NCI-H2227 treated with DMSO at 0.1 percent for 48 hours (cell line): ENCODE results near the gene PGLYRP2.
"Not testable (repeated sequence)": the region's sequence is repeated elsewhere in the genome, so short reads cannot be mapped to it uniquely, and the experiment has no call there.

ENCODE experiments used
- DNase-seq: peaks from one replicate; lab custom pipeline; 2025; lab: John Stamatoyannopoulos, UW

PGLYRP2 gene

DNA sequence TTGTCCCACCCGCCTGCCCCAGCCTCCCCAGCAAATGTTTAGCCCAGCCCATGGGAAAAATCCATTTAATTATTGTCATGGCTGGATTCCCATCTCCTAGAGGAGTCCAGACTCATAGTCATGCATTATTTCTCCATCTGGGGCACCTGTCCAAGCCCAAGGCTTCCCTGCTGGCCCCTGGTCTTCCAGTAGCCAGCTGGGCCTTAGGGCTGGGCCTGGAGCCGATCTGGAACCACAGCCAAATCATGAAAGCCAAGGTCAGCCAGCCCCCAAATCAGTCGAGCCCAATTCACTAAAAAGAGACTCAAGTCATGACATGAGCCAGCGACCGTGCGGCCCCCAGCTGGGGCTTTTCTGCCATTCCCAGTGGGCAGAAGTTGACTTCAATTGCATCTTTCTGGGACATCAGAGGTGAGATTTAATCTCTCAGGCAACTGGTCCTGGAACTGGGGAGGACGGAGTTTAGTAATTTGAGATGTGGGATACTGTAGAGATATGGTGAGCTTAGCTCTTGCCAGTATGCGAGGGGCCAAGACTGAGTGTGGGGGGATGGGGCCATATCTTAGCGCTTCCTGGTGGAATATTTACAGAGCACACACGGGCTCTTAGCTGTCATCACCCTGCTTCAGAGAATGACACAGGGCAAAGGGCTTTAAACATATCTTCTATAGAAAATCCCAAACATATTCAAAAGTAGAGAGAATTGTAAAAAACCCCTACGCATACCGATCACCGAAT is 9.4 kb upstream of the PGLYRP2 start:
- no peak for DNase-seq

DNA sequence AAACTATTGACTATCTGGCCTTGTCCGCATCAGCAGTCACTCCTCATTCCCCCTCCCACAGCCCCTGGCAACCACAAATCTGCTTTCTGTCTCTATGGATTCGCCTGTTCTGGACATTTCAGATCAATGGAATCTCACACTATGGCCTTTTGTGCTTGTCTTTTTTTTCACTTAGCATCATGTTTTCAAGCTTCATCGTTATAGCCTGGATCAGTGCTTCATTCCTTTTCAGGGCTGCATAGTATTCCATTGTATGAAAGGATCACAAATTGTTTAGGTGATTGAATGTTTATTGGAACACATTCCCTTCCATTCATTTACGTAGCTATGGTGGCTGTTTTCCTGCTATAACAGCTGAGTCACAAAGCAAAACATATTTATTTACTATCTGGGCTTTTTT is 7.7 kb upstream of the PGLYRP2 start:
- DNase-seq = no peak

GRCh38 chr19:15485768-15486167 is 6.5 kb upstream of the PGLYRP2 start:
- not testable (repeated sequence) for DNase-seq

DNA sequence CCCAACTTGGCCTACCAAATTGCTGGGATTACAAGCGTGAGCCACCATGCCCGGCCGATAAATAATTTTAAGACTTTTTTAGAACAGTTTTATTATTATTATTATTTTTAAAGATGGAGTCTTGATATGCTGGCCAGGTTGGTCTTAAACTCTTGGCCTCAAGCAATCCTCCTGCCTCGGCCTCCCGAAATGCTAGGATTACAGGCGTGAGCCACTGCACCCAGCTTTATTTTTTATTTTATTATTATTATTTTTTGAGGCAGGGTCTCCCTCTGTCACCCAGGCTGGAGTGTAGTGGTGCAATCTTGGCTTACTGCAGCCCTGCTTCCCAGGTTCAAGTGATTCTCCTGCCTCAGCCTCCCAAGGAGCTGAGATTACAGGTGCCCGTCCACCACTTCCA is 1.7 kb upstream of the PGLYRP2 start:
- not testable (repeated sequence) for DNase-seq

- DNase-seq = no peak
These were observed 3.0 kb downstream of the PGLYRP2 start for GRCh38 chr19:15476325-15476724.

DNA sequence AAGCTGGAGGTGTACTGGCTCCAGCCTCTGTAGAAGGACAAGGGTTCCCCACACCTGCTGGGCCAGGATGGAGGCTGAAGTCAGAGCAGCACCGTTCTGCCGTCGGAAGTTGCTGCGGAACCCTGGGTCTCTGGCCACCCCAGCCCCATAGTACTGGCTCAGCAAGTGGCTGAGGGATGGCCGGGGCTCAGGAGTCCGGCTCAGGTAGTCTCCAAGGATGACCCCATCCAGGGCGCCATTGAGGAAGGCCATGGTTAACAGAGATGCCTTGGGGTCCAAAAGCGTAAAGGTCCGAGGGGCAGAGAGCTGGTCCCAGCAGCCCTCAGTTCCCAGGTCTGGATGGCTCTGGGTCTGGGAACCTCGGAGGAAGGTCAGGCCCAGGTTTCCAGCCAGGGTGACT is 3.7 kb downstream of the PGLYRP2 start:
- DNase-seq = no peak

DNA sequence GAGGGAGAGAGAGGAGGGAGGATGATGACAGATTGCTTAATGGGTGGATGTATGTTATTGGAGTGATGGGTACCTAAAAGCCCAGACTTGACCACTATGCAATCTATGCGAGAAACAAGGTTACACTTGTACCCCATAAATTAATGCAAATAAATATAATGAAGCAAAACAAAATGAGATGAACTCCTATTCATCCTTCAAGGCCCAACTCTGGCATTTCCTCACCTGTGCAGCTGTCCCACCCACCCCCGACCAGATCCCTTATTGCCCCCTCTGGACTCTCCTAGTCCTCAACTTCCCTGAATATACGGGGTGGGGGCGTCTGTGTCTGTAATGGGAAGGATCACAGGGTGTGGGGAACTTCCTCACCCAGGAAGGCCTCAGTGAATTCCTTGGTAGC is 4.1 kb downstream of the PGLYRP2 start:
- DNase-seq = no peak

GRCh38 chr19:15473821-15474220 is 5.5 kb downstream of the PGLYRP2 start:
- not testable (repeated sequence) for DNase-seq

DNA sequence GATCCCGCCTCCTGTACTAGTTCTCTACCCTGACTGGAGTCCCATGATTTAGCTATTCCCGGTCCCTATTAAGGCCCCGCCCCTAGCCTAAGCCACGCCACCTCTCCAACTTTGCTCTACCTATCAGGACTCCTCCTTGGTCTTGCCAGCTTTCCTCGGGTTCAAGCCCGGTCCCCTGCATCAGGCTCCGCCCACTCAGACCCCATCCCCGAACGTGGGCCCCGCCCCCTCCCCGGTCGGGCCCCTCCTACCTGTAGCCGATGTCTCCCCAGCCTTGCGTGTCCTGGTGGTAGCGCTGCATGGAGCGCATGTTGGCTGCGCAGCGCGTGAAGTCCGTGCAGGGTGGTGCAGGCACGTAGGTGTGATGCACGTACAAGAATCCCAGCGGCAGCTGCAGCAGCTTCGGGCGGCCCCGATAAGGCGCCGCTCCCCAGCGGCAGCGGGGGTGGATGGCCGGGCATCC is 7.6 kb downstream of the PGLYRP2 start:
- no peak for DNase-seq

DNA sequence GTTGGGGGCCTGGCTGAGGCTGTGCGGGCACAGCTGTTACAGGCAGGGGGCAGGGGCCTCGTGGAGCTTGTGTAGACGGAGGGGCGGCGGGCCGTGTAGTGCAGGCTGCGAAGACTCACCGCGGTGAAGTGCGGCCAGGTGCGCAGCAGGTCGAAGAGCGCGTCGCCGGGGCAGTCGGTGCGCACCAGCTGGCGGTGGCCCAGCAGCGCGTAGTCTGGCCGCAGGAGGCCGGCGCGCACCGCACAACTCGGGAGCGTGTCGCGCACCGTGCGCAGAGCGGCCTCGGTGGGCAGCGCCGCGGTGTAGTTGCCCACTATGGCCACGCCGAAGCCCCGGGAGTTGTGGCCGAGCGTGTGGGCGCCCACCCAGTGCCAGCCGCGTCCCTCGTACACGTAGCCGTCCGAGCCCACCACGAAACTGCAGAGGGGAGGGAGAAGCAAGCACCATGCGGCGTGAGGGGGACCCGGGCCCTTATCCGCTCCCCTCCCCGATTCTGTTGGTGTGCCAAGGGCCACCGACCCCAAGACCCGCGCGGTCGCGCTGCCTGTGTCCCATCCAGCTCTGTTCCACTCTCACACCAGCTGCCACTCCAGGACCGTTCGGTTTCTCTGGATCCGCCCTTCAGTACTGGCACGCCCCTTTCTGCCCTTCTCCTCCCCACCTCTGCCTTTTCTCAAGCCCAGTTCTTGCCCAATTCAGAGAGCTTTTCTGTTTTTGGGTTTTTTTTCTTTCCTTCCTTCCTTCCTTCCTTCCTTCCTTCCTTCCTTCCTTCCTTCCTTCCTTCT is 9.6 kb downstream of the PGLYRP2 start:
- DNase-seq = no peak

GRCh38 chr19:15468675-15469512 is 10.4 kb downstream of the PGLYRP2 start:
- DNase-seq = no peak

DNA sequence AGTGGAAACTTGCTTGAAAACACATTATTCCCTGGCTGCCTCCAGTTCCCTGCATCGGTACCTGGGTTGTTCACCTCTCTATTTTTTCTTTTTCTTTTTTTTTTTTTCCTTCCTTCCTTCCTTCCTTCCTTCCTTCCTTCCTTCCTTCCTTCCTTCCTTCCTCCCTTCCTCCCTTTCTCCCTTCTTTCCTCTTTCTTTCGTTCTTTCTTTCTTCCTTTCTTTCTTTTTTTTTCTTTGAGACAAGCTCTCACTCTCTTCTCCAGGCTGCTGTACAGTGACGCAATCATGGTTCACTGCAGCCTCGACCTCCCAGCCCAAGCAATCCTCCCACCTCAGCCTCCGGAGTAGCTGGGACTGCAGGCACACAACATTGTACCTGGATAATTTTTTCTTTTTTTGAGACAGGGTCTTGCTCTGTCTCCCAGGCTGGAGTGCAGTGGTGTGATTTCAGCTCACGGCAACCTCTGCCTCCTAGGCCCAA is 11.5 kb downstream of the PGLYRP2 start:
- DNase-seq = no peak

DNA sequence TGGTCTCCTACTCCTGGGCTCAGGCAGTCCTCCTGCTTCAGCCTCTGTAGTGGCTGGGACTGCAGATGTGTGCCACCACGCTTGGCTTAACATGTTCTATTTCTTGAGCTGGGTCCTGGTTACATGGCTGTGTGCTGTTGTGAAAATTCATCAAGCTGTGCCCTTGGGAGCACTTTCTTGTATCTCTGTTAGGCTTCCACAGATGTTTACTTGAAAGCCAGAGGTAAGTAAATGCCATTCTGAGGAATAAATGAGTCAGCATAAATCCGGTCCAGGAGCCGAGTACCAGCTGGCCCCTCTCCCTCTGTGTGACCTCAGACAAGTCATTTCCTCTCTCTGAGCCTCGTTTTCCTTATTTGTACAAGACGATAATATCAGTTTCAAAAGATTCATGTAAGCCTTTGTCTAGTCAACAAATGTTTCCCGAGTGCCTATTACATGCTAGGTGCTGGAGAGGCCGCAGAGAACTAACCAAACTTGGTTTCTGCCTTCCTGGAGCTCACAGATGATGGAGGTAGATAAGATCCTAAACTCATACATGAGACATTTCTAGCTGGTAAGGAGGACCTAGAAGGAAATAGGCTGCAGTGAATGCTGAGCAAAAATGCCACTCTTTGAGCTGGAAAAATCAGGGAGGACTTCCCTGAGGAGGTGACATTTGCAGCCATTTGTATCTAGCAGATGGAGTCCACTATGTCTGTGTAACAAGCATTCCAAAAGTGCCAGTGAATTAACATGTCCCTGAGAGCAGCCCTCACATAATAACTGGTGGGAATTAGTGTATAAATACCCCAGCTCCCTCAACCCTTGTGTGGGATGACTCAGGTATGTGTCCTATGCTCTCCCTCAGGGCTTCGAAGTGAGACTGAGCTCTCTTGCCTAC is 12.2 kb downstream of the PGLYRP2 start:
- DNase-seq = no peak

GRCh38 chr19:15464394-15465385 is 14.6 kb downstream of the PGLYRP2 start, which contains the start of gene RASAL3:
RASAL3 (minus strand) TSS chr19:15464544; CDS start chr19:15464358, 186 bp downstream.
- no peak for DNase-seq

DNA sequence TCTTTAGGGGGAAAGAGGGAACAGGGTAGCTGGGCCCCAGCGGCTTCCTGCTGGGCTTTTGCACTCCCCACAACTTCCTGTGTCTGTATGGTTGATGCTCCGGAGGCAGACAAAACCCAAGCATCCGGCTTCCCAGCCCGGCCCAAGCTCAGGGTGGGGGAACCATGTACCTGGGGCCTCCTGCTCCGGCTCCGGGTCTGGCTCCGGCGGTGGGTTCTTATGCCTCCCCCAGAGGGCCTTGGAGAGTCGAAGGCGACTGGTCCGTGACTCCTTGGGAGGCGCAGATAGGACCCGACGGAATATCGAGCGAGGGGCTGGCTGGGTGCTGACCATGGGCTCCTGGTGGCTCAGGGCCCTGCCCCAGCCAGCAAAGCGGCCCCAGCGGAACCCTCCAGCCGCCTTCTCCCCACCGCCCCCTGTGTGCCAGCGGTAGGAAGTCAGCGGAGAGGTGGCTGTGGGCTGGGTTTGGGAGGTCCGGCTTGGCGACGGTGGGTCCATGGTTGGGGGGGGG is 15.4 kb downstream of the PGLYRP2 start:
- no peak for DNase-seq

- DNase-seq = no peak
These were observed 17.6 kb downstream of the PGLYRP2 start for GRCh38 chr19:15461694-15462093.

GRCh38 chr19:15457701-15458484 is 21.4 kb downstream of the PGLYRP2 start:
- DNase-seq = no peak

DNA sequence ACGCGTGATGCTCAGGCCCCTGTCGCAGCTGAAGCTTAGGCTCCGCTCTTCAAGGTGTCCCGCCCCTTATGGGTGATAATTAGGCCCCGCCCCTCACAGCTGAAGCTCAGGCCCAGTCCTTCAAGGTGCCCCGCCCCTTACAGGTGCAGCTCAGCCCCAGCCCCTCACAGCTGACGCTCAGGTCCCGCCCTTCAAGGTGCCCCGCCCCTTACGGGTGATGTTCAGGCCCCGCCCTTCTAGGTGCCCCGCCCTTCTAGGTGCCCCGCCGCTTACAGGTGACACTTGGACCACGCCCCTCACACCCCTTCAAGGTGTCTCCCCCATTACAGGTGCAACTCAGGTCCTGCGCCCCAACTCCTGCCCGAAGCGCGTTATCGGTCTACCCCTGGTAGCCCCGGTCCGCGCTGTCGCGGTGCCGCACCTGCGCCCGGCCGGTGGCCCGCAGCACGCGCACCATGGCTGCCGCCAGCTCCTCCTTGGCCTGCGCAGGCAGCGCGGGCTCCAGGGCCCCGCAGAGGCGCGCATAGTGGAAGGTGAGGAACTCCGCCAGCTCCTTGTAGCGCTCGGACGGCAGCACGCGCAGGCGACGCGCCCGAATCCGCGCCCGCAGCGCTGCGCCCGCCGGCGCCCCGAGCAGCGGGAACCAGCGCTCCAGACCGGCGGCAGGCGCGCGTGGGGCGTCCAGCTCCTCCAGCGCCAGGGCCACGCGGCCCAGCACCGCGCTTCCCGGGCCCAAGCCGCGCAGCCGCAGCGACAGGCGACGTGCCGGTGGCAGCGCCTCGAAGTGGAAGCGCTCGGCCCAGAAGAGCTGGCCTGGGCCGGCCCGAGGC is 22.2 kb downstream of the PGLYRP2 start:
- DNase-seq = no peak
